H9 (cell line): ENCODE results near the gene DSCAM. TPM values are rescaled to one million over a fixed set of nuclear protein-coding genes. Genes with fewer than 3 reads are reported as not detected.

Source experiments
- DNase-seq: peaks from one replicate; pipeline ENCODE4 v3.0.0-alpha.2; 2017
- H2AFZ ChIP-seq: one replicate; pipeline ENCODE4 v1.6.1; 2013; ENCODE audit warnings: mild to moderate bottlenecking, low read length, control low read depth, moderate library complexity
- H2AK5ac ChIP-seq: 2 replicates; pipeline ENCODE4 v1.6.1; 2013; ENCODE audit warnings: low read length, control low read depth, mixed read lengths; ENCODE audit not compliant: insufficient read length
- H2BK120ac ChIP-seq: one replicate; pipeline ENCODE4 v1.6.1; 2013; ENCODE audit warnings: low read depth, mild to moderate bottlenecking, low read length, control low read depth, inconsistent platforms; ENCODE audit not compliant: poor library complexity, severe bottlenecking
- H2BK12ac ChIP-seq: 2 replicates; pipeline ENCODE4 v1.6.1; 2013; ENCODE audit warnings: low read length, control low read depth, mixed read lengths, low read depth; ENCODE audit not compliant: insufficient read length
- H2BK15ac ChIP-seq: 2 replicates; pipeline ENCODE4 v1.6.1; 2013; ENCODE audit warnings: low read depth, low read length, control low read depth
- H2BK20ac ChIP-seq: one replicate; pipeline ENCODE4 v1.6.1; 2013; ENCODE audit warnings: low read depth, mild to moderate bottlenecking, low read length, control low read depth, inconsistent platforms; ENCODE audit not compliant: poor library complexity, severe bottlenecking
- H2BK5ac ChIP-seq: 2 replicates; pipeline ENCODE4 v1.6.1; 2013; ENCODE audit warnings: low read length, control low read depth, mixed read lengths; ENCODE audit not compliant: insufficient read length
- H3K14ac ChIP-seq: 2 replicates; pipeline ENCODE4 v1.6.1; 2013; ENCODE audit warnings: low read length, control low read depth; ENCODE audit not compliant: insufficient read depth
- H3K18ac ChIP-seq: 2 replicates; pipeline ENCODE4 v1.6.1; 2013; ENCODE audit warnings: low read depth, mild to moderate bottlenecking, mixed read lengths, low read length, control low read depth; ENCODE audit not compliant: insufficient read length
- H3K23ac ChIP-seq: 2 replicates; pipeline ENCODE4 v1.6.1; 2013; ENCODE audit warnings: low read length, control low read depth, mixed read lengths, low read depth; ENCODE audit not compliant: insufficient read length
- H3K23me2 ChIP-seq: 2 replicates; pipeline ENCODE4 v1.6.1; 2013; ENCODE audit warnings: low read depth, mild to moderate bottlenecking, mixed read lengths, low read length, control low read depth; ENCODE audit not compliant: insufficient read length, poor library complexity, severe bottlenecking
- H3K27ac ChIP-seq: 2 replicates; pipeline ENCODE4 v1.5.1; 2013; ENCODE audit warnings: low read length, control low read depth, mixed read lengths, low read depth; ENCODE audit not compliant: insufficient read length
- H3K27me3 ChIP-seq: 2 replicates; pipeline ENCODE4 v1.6.1; 2013; ENCODE audit warnings: low read length, control low read depth, inconsistent platforms; ENCODE audit not compliant: insufficient read depth
- H3K4ac ChIP-seq: 2 replicates; pipeline ENCODE4 v1.6.1; 2013; ENCODE audit warnings: low read depth, mild to moderate bottlenecking, control low read depth, inconsistent platforms, low read length, moderate library complexity
- H3K4me1 ChIP-seq: 2 replicates; pipeline ENCODE4 v1.6.1; 2013; ENCODE audit warnings: low read length, control low read depth, inconsistent platforms; ENCODE audit not compliant: insufficient read depth
- H3K4me2 ChIP-seq: 2 replicates; pipeline ENCODE4 v1.6.1; 2013; ENCODE audit warnings: low read length, control low read depth, mixed read lengths; ENCODE audit not compliant: insufficient read length, insufficient read depth
- H3K56ac ChIP-seq: 2 replicates; pipeline ENCODE4 v1.6.1; 2013; ENCODE audit warnings: low read depth, mild to moderate bottlenecking, mixed read lengths, low read length, control low read depth; ENCODE audit not compliant: insufficient read length
- H3K79me1 ChIP-seq: 2 replicates; pipeline ENCODE4 v1.6.1; 2013; ENCODE audit warnings: low read depth, mild to moderate bottlenecking, moderate library complexity, low read length, control low read depth, inconsistent platforms; ENCODE audit not compliant: insufficient read depth, poor library complexity, severe bottlenecking
- H3K79me2 ChIP-seq: 2 replicates; pipeline ENCODE4 v1.6.1; 2013; ENCODE audit warnings: low read length, control low read depth, inconsistent platforms; ENCODE audit not compliant: insufficient read depth
- H3K9ac ChIP-seq: 2 replicates; pipeline ENCODE4 v1.6.1; 2013; ENCODE audit warnings: low read length, control low read depth, mixed read lengths; ENCODE audit not compliant: insufficient read length; ENCODE audit errors: extremely low read depth
- H3K9me3 ChIP-seq: one replicate; pipeline ENCODE4 v1.6.1; 2013; ENCODE audit warnings: low read depth, low read length, inconsistent platforms; ENCODE audit not compliant: control insufficient read depth
- H3T11ph ChIP-seq: one replicate; pipeline ENCODE4 v1.6.1; 2013; ENCODE audit warnings: mild to moderate bottlenecking, low read length, control low read depth, inconsistent platforms
- H4K20me1 ChIP-seq: one replicate; pipeline ENCODE4 v1.6.1; 2013; ENCODE audit not compliant: control insufficient read depth, insufficient read length, insufficient read depth
- H4K5ac ChIP-seq: 2 replicates; pipeline ENCODE4 v1.6.1; 2013; ENCODE audit warnings: low read depth, mild to moderate bottlenecking, mixed read lengths, low read length, control low read depth; ENCODE audit not compliant: insufficient read length
- H4K8ac ChIP-seq: replicated peaks from 2 replicates; pipeline ENCODE4 v1.6.1; 2013; ENCODE audit warnings: low read length, control low read depth, mixed read lengths, low read depth; ENCODE audit not compliant: insufficient read length
- H4K91ac ChIP-seq: 2 replicates; pipeline ENCODE4 v1.6.1; 2013; ENCODE audit warnings: low read depth, mild to moderate bottlenecking, moderate library complexity, mixed read lengths, low read length, control low read depth; ENCODE audit not compliant: insufficient read length
- H3K27ac Mint-ChIP-seq, 3 experiments: 2 replicates in 2 of 3; 3 replicates in 1 of 3; pipeline ENCODE4 v1.8.0; 2020 to 2021; ENCODE audit warnings: mixed read lengths in 3 of 3, mild to moderate bottlenecking in 1 of 3, moderate library complexity in 1 of 3
- H3K27me3 Mint-ChIP-seq: 2 replicates; pipeline ENCODE4 v1.8.0; 2021; ENCODE audit warnings: low read depth, mild to moderate bottlenecking, moderate library complexity, mixed read lengths
- H3K36me3 Mint-ChIP-seq, 3 experiments: 2 replicates in 2 of 3; 3 replicates in 1 of 3; pipeline ENCODE4 v1.8.0; 2020 to 2021; ENCODE audit warnings: low read depth in 3 of 3, mixed read lengths in 3 of 3; ENCODE audit not compliant: insufficient read depth in 1 of 3
- H3K4me1 Mint-ChIP-seq, 2 experiments: 2 replicates each; pipeline ENCODE4 v1.8.0; 2020; ENCODE audit warnings: mixed read lengths in 2 of 2
- H3K4me3 Mint-ChIP-seq, 2 experiments: 2 replicates in 1 of 2; 3 replicates in 1 of 2; pipeline ENCODE4 v1.8.0; 2020 to 2021; ENCODE audit warnings: mild to moderate bottlenecking in 2 of 2, mixed read lengths in 2 of 2, moderate library complexity in 1 of 2
- H3K9me3 Mint-ChIP-seq, 2 experiments: 2 replicates in 1 of 2; 3 replicates in 1 of 2; pipeline ENCODE4 v1.8.0; 2020; ENCODE audit warnings: mild to moderate bottlenecking in 2 of 2, mixed read lengths in 2 of 2, moderate library complexity in 1 of 2
- CTCF ChIP-seq: fragments of 200-600 bp; sonication (generic); conservative IDR thresholded peaks from 3 replicates; pipeline ENCODE4 v1.8.0; 2021; ENCODE audit warnings: antibody characterized with exemption, mild to moderate bottlenecking
- total RNA-seq: library from RNA; stranded (reverse); gene quantifications from 2 replicates; pipeline ENCODE4 v1.2.1, GENCODE V29; 2021

DSCAM gene
- total RNA-seq, 1 experiment from 2014 or later: 0.17 TPM

- H4K8ac ChIP-seq: no peak overlapping the region
- H3K36me3 Mint-ChIP-seq: no peaks in the 10 kb centered on the region
- no peaks in the 10 kb centered on the region for H3K27me3 Mint-ChIP-seq
Measured at GRCh38 chr21:40505244-40505643, 341.7 kb downstream of the DSCAM start.

More at GRCh38 chr21:40505244-40505643, 341.7 kb downstream of the DSCAM start:
- Histone ChIP-seq H3K4me1 (no peaks in the 10 kb centered on the region), H3T11ph (no peak overlapping the region), H3K4ac (no peak overlapping the region), H2BK12ac (no peak overlapping the region), H3K27ac (no peak overlapping the region), H2AK5ac (no peak overlapping the region), H3K79me2 (no peaks in the 10 kb centered on the region), H3K23ac (no peak overlapping the region), H3K79me1 (no peaks in the 10 kb centered on the region), H2BK15ac (no peak overlapping the region), H3K4me2 (no peak overlapping the region), H3K27me3 (no peaks in the 10 kb centered on the region), H4K20me1 (no peaks in the 10 kb centered on the region), H3K9ac (no peak overlapping the region), H2BK120ac (no peak overlapping the region), H2BK20ac (no peak overlapping the region), H3K23me2 (no peaks in the 10 kb centered on the region), H4K91ac (no peak overlapping the region), H3K9me3 (no peaks in the 10 kb centered on the region), H4K5ac (no peak overlapping the region), H2BK5ac (no peak overlapping the region), H3K18ac (no peak overlapping the region), H3K56ac (no peak overlapping the region), H2AFZ (no peak overlapping the region), H3K14ac (no peak overlapping the region)
- no peak for TF ChIP-seq CTCF
- Mint-ChIP-seq H3K9me3 (peaks cover 0 to 3% of the 10 kb centered on the region in 2 experiments; a peak in 2 of 5 replicates), H3K4me3 (no peak overlapping the region), H3K4me1 (no peaks in the 10 kb centered on the region), H3K27ac (no peak overlapping the region)
- DNase-seq: no peak
